Naive thymus-derived CD8-positive, alpha-beta T cell (primary cell): Measurements from ENCODE around the gene TMEM271. TPM values are rescaled to one million over a fixed set of nuclear protein-coding genes. Genes with fewer than 3 reads are reported as not detected.

Experiments used
- ATAC-seq, 2 donors: fragments of 150-1000 bp; cut with Tn5 transposase in 1 of 2; sonication (Bioruptor Pico), chemical (Tn5 transposase) in 1 of 2; 1 replicate in 1 of 2; 2 replicates in 1 of 2; pipeline ENCODE4 v1.10.0; 2021; ENCODE audit warnings: mild to moderate bottlenecking in 2 of 2, moderate library complexity in 2 of 2
- POLR2A ChIA-PET: fragments of 350-600 bp; sonication (Branson Sonifier 250); formaldehyde crosslinking; loops from one replicate; lab custom pipeline; 2021; ENCODE audit warnings: antibody characterized with exemption; lab: Charles Lee
- DNase-seq, 10 donors: peaks; one replicate each; pipeline versions ENCODE4 v3.0.0 to v3.0.0-alpha.2; 2020 to 2022
- H3K27ac Mint-ChIP-seq, 10 donors: one replicate each; pipeline ENCODE4 v1.8.0; 2020 to 2022; ENCODE audit warnings: mild to moderate bottlenecking in 10 of 10, mixed read lengths in 10 of 10, moderate library complexity in 4 of 10, inconsistent platforms in 1 of 10
- H3K27me3 Mint-ChIP-seq, 5 donors: one replicate each; pipeline ENCODE4 v1.8.0; 2021 to 2022; ENCODE audit warnings: mixed read lengths in 5 of 5
- H3K36me3 Mint-ChIP-seq, 3 donors: one replicate each; pipeline ENCODE4 v1.8.0; 2020 to 2022; ENCODE audit warnings: mixed read lengths in 3 of 3, mild to moderate bottlenecking in 2 of 3, inconsistent platforms in 1 of 3
- H3K4me1 Mint-ChIP-seq, 4 donors: one replicate each; pipeline ENCODE4 v1.8.0; 2021 to 2022; ENCODE audit warnings: mixed read lengths in 4 of 4
- H3K4me3 Mint-ChIP-seq, 10 donors: one replicate each; pipeline ENCODE4 v1.8.0; 2020 to 2022; ENCODE audit warnings: mild to moderate bottlenecking in 10 of 10, mixed read lengths in 10 of 10, moderate library complexity in 6 of 10, inconsistent platforms in 1 of 10
- H3K9me3 Mint-ChIP-seq, 9 donors: one replicate each; pipeline ENCODE4 v1.8.0; 2020 to 2022; ENCODE audit warnings: mixed read lengths in 9 of 9, mild to moderate bottlenecking in 3 of 9, inconsistent platforms in 1 of 9, moderate library complexity in 1 of 9
- polyA plus RNA-seq, 3 donors: library from polyadenylated mRNA; unstranded; fragments of 300-500 nt; fragmentation: Illumina TruSeq; gene quantifications; one replicate each; pipeline ENCODE4 v1.2.3, GENCODE V29; 2021
- total RNA-seq, 8 experiments: library from RNA in 2 of 8; stranded (reverse) in 2 of 8; gene quantifications; one replicate each; pipeline ENCODE4 v1.2.3 and lab custom pipeline; 2021 to 2026

TMEM271 gene
- total and polyA plus RNA-seq, 5 experiments from 2014 or later, result not detected

GRCh38 chr4:531076-531475 is 45.0 kb downstream of the TMEM271 start:
- Mint-ChIP-seq H3K4me3 (no peak overlapping the region), H3K27ac (no peak overlapping the region), H3K9me3 (peaks cover 0 to 4% (median 0%) of the 10 kb centered on the region in 9 donors), H3K4me1 (peaks cover 0 to 18% (median 5%) of the 10 kb centered on the region in 4 donors), H3K36me3 (peaks cover 0 to 71% (median 44%) of the 10 kb centered on the region in 3 donors), H3K27me3 (no peaks in the 10 kb centered on the region)
- POLR2A ChIA-PET, result no interaction called here
- ATAC-seq (no peak), DNase-seq (no peak)

- Mint-ChIP-seq H3K27ac (peak overlapping the region in 1 of 10 donors; percentile 43), H3K4me1 (peaks cover 0 to 18% (median 6%) of the 10 kb centered on the region in 4 donors), H3K9me3 (peaks cover 0 to 4% (median 0%) of the 10 kb centered on the region in 9 donors), H3K36me3 (peaks cover 2 to 71% (median 38%) of the 10 kb centered on the region in 3 donors), H3K27me3 (no peaks in the 10 kb centered on the region), H3K4me3 (no peak overlapping the region)
- ATAC-seq (no peak), DNase-seq (no peak)
- POLR2A ChIA-PET, result no interaction called here
These were observed 45.9 kb downstream of the TMEM271 start for GRCh38 chr4:530017-530781.

GRCh38 chr4:529563-529962 is 46.5 kb downstream of the TMEM271 start:
- Mint-ChIP-seq H3K36me3 (peaks cover 5 to 72% (median 33%) of the 10 kb centered on the region in 3 donors), H3K4me3 (no peak overlapping the region), H3K9me3 (peaks cover 0 to 4% (median 0%) of the 10 kb centered on the region in 9 donors), H3K27me3 (no peaks in the 10 kb centered on the region), H3K4me1 (peaks cover 0 to 18% (median 6%) of the 10 kb centered on the region in 4 donors), H3K27ac (no peak overlapping the region)
- DNase-seq, result no peak
- POLR2A ChIA-PET, result no interaction called here
- no peak for ATAC-seq

- peak overlapping the region in 1 of 10 donors; percentile 57 for H3K27ac Mint-ChIP-seq
- H3K4me3 Mint-ChIP-seq, result no peak overlapping the region
- H3K36me3 Mint-ChIP-seq, result peaks cover 5 to 75% (median 36%) of the 10 kb centered on the region in 3 donors
- H3K27me3 Mint-ChIP-seq, result no peaks in the 10 kb centered on the region
- no peak for ATAC-seq
- H3K9me3 Mint-ChIP-seq, result peaks cover 0 to 4% (median 0%) of the 10 kb centered on the region in 9 donors
- no peak for DNase-seq
- POLR2A ChIA-PET, result no interaction called here
- peaks cover 0 to 18% (median 6%) of the 10 kb centered on the region in 4 donors for H3K4me1 Mint-ChIP-seq
These were observed 47.3 kb downstream of the TMEM271 start for GRCh38 chr4:528835-529234.

GRCh38 chr4:528296-528695 is 47.8 kb downstream of the TMEM271 start:
- Mint-ChIP-seq H3K36me3 (peaks cover 5 to 79% (median 38%) of the 10 kb centered on the region in 3 donors), H3K27ac (no peak overlapping the region), H3K4me1 (peaks cover 0 to 18% (median 7%) of the 10 kb centered on the region in 4 donors), H3K9me3 (peaks cover 0 to 4% (median 0%) of the 10 kb centered on the region in 9 donors), H3K4me3 (no peak overlapping the region), H3K27me3 (no peaks in the 10 kb centered on the region)
- DNase-seq, result no peak
- no peak for ATAC-seq
- POLR2A ChIA-PET, result no interaction called here

GRCh38 chr4:526971-527460 is 49.1 kb downstream of the TMEM271 start:
- ATAC-seq (no peak), DNase-seq (no peak)
- Mint-ChIP-seq H3K36me3 (peaks cover 5 to 82% (median 35%) of the 10 kb centered on the region in 3 donors), H3K27ac (no peak overlapping the region), H3K9me3 (no peaks in the 10 kb centered on the region), H3K4me3 (no peak overlapping the region), H3K4me1 (peaks cover 0 to 12% (median 4%) of the 10 kb centered on the region in 4 donors), H3K27me3 (no peaks in the 10 kb centered on the region)
- POLR2A ChIA-PET, result no interaction called here

GRCh38 chr4:526189-526909 is 49.7 kb downstream of the TMEM271 start:
- Mint-ChIP-seq H3K9me3 (no peaks in the 10 kb centered on the region), H3K27ac (peak overlapping the region in 1 of 10 donors; percentile 40), H3K4me1 (peaks cover 0 to 11% (median 4%) of the 10 kb centered on the region in 4 donors), H3K4me3 (no peak overlapping the region), H3K27me3 (no peaks in the 10 kb centered on the region), H3K36me3 (peaks cover 5 to 85% (median 35%) of the 10 kb centered on the region in 3 donors)
- no peak for ATAC-seq
- POLR2A ChIA-PET, result no interaction called here
- no peak for DNase-seq

- POLR2A ChIA-PET, result no interaction called here
- H3K4me1 Mint-ChIP-seq, result peaks cover 0 to 11% (median 4%) of the 10 kb centered on the region in 4 donors
- no peak overlapping the region for H3K4me3 Mint-ChIP-seq
- H3K36me3 Mint-ChIP-seq, result peaks cover 5 to 83% (median 34%) of the 10 kb centered on the region in 3 donors
- no peak for DNase-seq
- no peak overlapping the region for H3K27ac Mint-ChIP-seq
- H3K27me3 Mint-ChIP-seq, result no peaks in the 10 kb centered on the region
- H3K9me3 Mint-ChIP-seq, result no peaks in the 10 kb centered on the region
- no peak for ATAC-seq
These were observed 50.4 kb downstream of the TMEM271 start for GRCh38 chr4:525660-526059.

- no peaks in the 10 kb centered on the region for H3K9me3 Mint-ChIP-seq
- H3K36me3 Mint-ChIP-seq, result peaks cover 5 to 78% (median 30%) of the 10 kb centered on the region in 3 donors
- H3K27ac Mint-ChIP-seq, result no peak overlapping the region
- H3K4me3 Mint-ChIP-seq, result no peak overlapping the region
- POLR2A ChIA-PET, result interaction anchor here (0.5 kb wide), 1 partner anchor 20 kb away, joined by 3 read pairs; no protein-coding TSS in a partner anchor
- peaks cover 0 to 12% (median 5%) of the 10 kb centered on the region in 4 donors for H3K4me1 Mint-ChIP-seq
- ATAC-seq, result no peak
- no peaks in the 10 kb centered on the region for H3K27me3 Mint-ChIP-seq
- no peak for DNase-seq
These were observed 51.9 kb downstream of the TMEM271 start for GRCh38 chr4:524196-524595.

Other genes with a start within 250 kb of the TMEM271 start
- gene ZNF141, start 238.5 kb downstream of the TMEM271 start, total RNA-seq, result 10 to 100 TPM; 66.8 to 69.4 TPM
- gene ZNF141, start 238.5 kb downstream of the TMEM271 start, polyA plus RNA-seq, result 10 to 100 TPM; 11.6 to 16.4 (median 12.3) TPM
- 10 to 100 TPM; 71.6 to 72.6 TPM for gene ZNF721, start 77.1 kb downstream of the TMEM271 start, total RNA-seq
- gene ZNF721, start 77.1 kb downstream of the TMEM271 start, polyA plus RNA-seq, result 10 to 100 TPM; 44.7 to 46.1 (median 45.6) TPM
- gene PIGG, start 77.1 kb downstream of the TMEM271 start, total RNA-seq, result 100 to 1,000 TPM; 117 to 121 TPM
- 10 to 100 TPM; 20.9 to 25.7 (median 25.4) TPM for gene PIGG, start 77.1 kb downstream of the TMEM271 start, polyA plus RNA-seq
- gene PDE6B, start 49.3 kb upstream of the TMEM271 start, total RNA-seq, result 10 to 100 TPM; 20.7 to 24.7 TPM
- 10 to 100 TPM; 21.5 to 26.3 (median 25.4) TPM for gene PDE6B, start 49.3 kb upstream of the TMEM271 start, polyA plus RNA-seq
- gene ATP5ME, start 98.0 kb upstream of the TMEM271 start, total RNA-seq, result 100 to 1,000 TPM; 146 to 155 TPM
- gene ATP5ME, start 98.0 kb upstream of the TMEM271 start, polyA plus RNA-seq, result 100 to 1,000 TPM; 420 to 468 (median 462) TPM
- 10 to 100 TPM; 34.9 to 35.6 TPM for gene MYL5, start 98.2 kb upstream of the TMEM271 start, total RNA-seq
- 10 to 100 TPM in 1 of 3 donors, 1 to 10 TPM in 2; 3.1 to 13.9 (median 7.5) TPM for gene MYL5, start 98.2 kb upstream of the TMEM271 start, polyA plus RNA-seq
- 1 to 10 TPM; 2.0 to 3.7 TPM for gene SLC49A3, start 112.9 kb upstream of the TMEM271 start, total RNA-seq
- under 1 TPM in 2 of 3 donors, not detected in 1; 0.30 to 0.38 TPM for gene SLC49A3, start 112.9 kb upstream of the TMEM271 start, polyA plus RNA-seq
- 10 to 100 TPM; 45.6 to 49.3 TPM for gene PCGF3, start 129.5 kb upstream of the TMEM271 start, total RNA-seq
- gene PCGF3, start 129.5 kb upstream of the TMEM271 start, polyA plus RNA-seq, result 1 to 10 TPM; 3.4 to 4.4 (median 3.9) TPM
- under 1 TPM in 1 of 2 experiments, not detected in 1; 0.29 TPM for gene CPLX1, start 249.8 kb upstream of the TMEM271 start, total RNA-seq
- gene CPLX1, start 249.8 kb upstream of the TMEM271 start, polyA plus RNA-seq, result not detected